WI38 (cell line): Measurements from ENCODE around the gene RTN4RL1.

ENCODE experiments used
- H3K4me3 ChIP-seq: 2 replicates; pipeline ENCODE4 v1.5.1; 2011; ENCODE audit warnings: low read depth, mild to moderate bottlenecking, control low read depth, low read length
- TF ChIP-seq, protein P1 (sequence below): IDR thresholded peaks from 2 replicates; pipeline ENCODE4 v1.5.1; 2012; ENCODE audit warnings: low read depth, mild to moderate bottlenecking, control low read depth, low read length

RTN4RL1 gene

DNA sequence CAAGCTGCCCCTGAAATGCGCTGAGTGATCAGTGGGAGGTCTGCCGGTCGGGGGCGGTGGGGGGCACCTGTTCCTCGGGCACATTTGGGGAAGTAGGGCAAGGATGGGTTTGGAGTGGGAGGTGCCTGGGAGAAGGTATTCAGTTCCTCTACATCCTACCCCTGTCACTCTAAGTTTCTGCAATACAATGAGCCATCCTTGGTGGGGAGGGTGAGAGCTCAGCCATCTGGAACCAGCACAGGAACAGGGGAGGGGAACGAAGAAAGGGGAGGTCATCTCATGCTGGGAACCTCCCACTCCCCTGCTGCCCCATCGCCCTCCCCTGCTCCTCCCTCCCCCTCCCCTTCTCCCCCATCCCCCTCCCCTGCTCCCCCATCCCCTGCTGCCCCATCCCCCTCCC lies 9.0 kb upstream of the RTN4RL1 start:
- no peak overlapping the region for H3K4me3 ChIP-seq
- TF ChIP-seq, protein P1, sequence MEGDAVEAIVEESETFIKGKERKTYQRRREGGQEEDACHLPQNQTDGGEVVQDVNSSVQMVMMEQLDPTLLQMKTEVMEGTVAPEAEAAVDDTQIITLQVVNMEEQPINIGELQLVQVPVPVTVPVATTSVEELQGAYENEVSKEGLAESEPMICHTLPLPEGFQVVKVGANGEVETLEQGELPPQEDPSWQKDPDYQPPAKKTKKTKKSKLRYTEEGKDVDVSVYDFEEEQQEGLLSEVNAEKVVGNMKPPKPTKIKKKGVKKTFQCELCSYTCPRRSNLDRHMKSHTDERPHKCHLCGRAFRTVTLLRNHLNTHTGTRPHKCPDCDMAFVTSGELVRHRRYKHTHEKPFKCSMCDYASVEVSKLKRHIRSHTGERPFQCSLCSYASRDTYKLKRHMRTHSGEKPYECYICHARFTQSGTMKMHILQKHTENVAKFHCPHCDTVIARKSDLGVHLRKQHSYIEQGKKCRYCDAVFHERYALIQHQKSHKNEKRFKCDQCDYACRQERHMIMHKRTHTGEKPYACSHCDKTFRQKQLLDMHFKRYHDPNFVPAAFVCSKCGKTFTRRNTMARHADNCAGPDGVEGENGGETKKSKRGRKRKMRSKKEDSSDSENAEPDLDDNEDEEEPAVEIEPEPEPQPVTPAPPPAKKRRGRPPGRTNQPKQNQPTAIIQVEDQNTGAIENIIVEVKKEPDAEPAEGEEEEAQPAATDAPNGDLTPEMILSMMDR: no peak

DNA sequence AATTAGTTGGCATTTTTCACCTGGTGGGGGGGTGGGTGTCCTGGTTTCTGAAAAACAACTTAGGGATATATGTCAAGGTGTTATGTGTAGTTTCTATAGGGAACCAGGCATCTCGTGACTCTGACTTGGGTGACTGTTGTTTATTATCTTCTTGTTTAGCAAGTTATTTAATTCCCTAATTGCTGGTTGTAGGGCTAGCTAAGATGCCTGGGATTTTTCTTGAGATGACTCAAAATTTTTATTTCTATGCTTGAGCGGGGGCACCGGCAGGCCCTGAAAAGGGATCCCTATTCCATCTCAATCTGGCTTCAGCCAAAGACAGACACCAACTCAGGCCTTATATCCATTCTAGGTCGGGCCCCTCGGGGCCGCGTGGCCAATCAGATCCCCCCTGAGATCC lies 8.0 kb upstream of the RTN4RL1 start:
- no peak overlapping the region for H3K4me3 ChIP-seq
- TF ChIP-seq, protein P1: no peak

DNA sequence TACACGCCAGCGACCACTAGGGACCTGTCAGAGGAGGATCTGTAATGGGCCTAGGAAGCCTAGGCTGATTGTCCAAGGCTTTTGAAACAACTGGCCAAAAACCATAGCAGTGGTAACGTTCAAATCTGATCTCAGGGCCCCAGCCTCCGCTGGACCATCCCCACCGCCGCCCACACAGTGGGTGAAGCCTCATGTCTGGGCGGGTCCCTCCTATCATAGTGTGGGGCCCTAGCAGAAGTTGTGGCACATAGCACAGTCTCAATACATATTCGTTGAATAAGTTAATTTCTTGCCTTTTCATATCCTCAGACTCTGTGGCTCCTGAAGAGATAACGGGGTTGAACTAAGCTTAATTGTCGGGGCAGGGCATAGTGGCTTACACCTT lies 5.6 kb upstream of the RTN4RL1 start:
- TF ChIP-seq, protein P1: peak; percentile 62
- H3K4me3 ChIP-seq: peak overlapping the region; percentile 99

DNA sequence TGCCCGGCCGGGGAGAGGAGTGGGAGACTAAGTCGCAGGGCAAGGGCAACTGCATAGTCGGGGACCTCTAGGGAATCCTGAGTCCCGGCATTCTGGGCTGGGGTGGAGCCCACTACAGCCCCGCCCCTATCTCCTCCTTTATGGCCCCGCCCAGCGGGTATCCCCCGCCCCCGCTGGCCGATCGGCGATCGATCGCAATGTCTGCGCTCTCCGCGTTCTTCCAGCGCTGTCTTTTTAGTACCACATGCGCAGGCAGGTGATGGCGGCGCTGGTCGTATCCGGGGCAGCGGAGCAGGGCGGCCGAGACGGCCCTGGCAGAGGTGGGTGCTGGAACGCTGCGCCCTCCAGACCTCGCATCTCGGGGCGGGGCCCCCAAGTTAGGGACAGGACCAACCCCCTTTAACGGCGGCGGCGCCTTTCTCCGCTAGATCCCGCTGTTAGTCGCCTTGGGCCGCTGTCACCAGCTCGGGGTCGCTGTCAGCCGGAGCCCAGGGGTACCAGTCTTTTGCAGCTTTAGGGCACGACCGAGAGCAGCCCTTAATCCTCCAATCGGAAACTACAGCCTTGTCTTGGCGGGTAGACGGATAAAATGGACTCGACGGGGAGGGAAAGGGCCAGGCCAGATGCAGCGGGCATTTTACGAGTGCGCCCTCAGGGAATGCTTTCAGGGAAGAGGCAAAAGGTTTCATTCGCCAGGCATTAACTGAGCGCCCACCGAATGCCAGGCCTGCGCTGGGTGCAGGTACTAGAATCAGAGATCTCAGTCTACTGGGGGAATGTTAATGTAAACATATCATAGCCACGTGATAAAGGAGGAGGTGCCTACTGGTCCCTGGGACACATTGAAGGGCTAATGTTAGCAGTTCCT lies 5.0 kb upstream of the RTN4RL1 start, which contains the start of gene DPH1:
Gene DPH1 (plus strand): TSS at position 243 of the 868 bp plus-strand sequence. CDS start 17 bp downstream, at position 260.
- TF ChIP-seq, protein P1: no peak
- H3K4me3 ChIP-seq: peak within 1 kb of the TSS; percentile 99

DNA sequence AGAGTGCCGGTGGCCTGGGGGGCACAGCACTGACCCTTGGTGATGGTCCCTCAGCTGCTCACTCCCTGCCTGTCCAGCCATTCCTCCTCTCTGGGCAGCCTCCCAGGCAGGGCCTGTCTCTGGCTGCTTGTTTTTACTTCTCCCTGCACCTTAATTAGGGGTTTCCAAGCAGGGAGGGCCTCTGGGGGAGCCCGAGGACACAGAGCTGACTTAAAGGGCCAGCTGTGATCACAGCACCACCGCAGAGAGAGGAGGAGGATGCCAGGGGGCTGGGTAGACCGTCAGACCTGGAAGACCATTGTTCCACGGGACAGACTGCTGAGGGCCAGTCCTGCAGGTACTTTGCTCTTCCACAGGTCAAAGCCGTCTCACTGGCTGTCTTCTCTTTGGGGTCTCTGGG lies 3.6 kb upstream of the RTN4RL1 start:
- H3K4me3 ChIP-seq: no peak overlapping the region

DNA sequence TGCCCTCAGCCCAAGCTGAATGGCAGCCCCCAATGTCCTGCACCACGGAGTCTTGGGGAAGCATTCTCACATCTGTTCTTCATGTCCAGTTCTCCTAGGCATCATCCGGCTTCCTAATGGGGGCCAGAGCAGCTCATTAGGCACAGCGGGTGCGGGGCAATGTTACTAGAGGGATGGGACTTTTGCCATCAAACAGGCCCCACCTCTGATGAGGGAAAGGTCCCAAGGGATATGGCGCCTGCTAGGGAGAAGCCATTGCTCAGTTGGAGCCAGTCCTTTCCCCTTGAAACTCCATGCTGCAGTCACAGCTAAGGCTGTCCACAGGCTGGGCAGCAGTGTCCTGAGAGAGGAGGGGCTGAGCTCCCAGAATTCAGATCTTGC lies 3.1 kb upstream of the RTN4RL1 start:
- TF ChIP-seq, protein P1: no peak
- H3K4me3 ChIP-seq: no peak overlapping the region

More for the DNA sequence above, 3.6 kb upstream of the RTN4RL1 start:
- TF ChIP-seq, protein P1: no peak

DNA sequence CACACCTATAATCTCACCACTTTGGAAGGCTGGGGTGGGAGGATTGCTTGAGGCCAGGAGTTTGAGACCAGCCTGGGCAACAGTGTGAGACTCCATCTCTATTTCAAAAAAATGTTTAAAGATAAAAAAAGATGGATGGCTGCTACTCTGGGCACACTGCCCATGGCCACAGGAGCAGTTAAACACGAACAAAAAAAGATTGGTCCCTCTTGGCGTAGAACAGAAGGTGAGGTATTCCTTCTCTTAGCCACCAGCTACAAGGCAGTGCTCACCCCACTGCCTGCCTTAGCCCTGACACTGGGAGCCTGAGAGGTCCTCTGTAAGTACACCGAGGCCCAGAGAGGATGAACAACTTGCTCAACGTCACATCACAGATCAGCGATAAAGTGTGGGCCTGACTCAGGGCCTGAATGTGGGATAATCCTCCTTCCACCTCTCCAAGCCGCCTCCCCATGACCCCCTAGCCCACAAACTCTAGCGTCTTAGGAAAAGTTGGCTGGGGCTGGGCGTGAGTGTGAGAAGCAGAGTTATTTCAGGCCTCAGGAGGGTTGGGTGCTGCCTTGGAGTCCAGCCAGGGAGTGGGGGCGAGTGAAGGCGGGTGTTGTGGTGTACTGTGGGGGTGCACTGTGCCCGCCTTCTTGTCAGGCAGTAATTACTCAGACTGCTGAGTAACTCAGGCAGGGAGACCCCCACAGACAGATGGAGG lies 2.5 kb upstream of the RTN4RL1 start:
- TF ChIP-seq, protein P1: no peak
- no peak overlapping the region for H3K4me3 ChIP-seq
